Endothelial cell (in vitro differentiated cells): ENCODE results near the gene OSBPL8. TPM values are rescaled to one million over a fixed set of nuclear protein-coding genes. Genes with fewer than 3 reads are reported as not detected.
A peak's percentile ranks its signal among the peaks of the same experiment; 100 is the strongest.

ENCODE experiments used
- DNase-seq: peaks from one replicate; pipeline ENCODE4 v3.0.0; 2021; ENCODE audit warnings: low spot score
- H3K27ac Mint-ChIP-seq: one replicate; pipeline ENCODE4 v1.8.0; 2021; ENCODE audit warnings: mixed read lengths, inconsistent platforms; ENCODE audit not compliant: unreplicated experiment
- H3K27me3 Mint-ChIP-seq: one replicate; pipeline ENCODE4 v1.8.0; 2021; ENCODE audit warnings: mild to moderate bottlenecking, moderate library complexity, mixed read lengths, inconsistent platforms; ENCODE audit not compliant: unreplicated experiment
- H3K36me3 Mint-ChIP-seq: one replicate; pipeline ENCODE4 v1.8.0; 2021; ENCODE audit warnings: mild to moderate bottlenecking, low read depth, mixed read lengths, inconsistent platforms; ENCODE audit not compliant: unreplicated experiment
- H3K4me1 Mint-ChIP-seq: one replicate; pipeline ENCODE4 v1.8.0; 2021; ENCODE audit warnings: mild to moderate bottlenecking, mixed read lengths, inconsistent platforms; ENCODE audit not compliant: unreplicated experiment
- H3K4me3 Mint-ChIP-seq: one replicate; pipeline ENCODE4 v1.8.0; 2021; ENCODE audit warnings: mild to moderate bottlenecking, mixed read lengths, inconsistent platforms; ENCODE audit not compliant: unreplicated experiment
- H3K9me3 Mint-ChIP-seq: one replicate; pipeline ENCODE4 v1.8.0; 2021; ENCODE audit warnings: mixed read lengths, inconsistent platforms; ENCODE audit not compliant: unreplicated experiment
- total RNA-seq: library from RNA; stranded (reverse); fragmentation: NEBNext Ultra II Directional; extraction: Animal tissue kit (Norgen Biotek cat#: 25700); gene quantifications from one replicate; pipeline ENCODE4 v1.2.1, GENCODE V29; 2021; ENCODE audit not compliant: unreplicated experiment
- TF ChIP-seq, protein P1 (sequence below): fragments of 200-600 bp; sonication (generic); IDR thresholded peaks from one replicate; pipeline ENCODE4 v1.5.0; 2021; ENCODE audit warnings: antibody characterized with exemption; ENCODE audit not compliant: unreplicated experiment

OSBPL8 gene
- total RNA-seq, 1 donor from 2014 or later: 82.3 TPM

DNA sequence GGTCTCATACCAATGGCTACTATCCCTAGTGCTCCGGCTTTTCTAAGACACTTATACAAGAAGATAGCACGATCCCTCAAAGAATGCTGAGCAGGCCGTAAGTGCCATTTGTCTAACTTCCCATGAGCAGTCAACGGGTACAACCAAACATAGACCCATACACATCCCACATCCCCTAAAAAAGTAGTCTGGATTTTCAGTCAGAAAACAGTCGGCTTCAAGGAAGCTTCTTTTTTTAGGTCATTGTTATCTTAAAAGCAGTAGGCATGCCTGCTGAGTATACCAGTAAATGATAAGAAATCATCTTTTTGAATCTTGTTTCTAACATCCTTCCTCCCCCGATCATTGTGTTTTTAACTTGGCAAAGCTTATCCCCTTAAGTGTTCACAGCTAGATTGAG, 19.8 kb downstream of the OSBPL8 start:
- DNase-seq: no peak
- TF ChIP-seq, protein P1, sequence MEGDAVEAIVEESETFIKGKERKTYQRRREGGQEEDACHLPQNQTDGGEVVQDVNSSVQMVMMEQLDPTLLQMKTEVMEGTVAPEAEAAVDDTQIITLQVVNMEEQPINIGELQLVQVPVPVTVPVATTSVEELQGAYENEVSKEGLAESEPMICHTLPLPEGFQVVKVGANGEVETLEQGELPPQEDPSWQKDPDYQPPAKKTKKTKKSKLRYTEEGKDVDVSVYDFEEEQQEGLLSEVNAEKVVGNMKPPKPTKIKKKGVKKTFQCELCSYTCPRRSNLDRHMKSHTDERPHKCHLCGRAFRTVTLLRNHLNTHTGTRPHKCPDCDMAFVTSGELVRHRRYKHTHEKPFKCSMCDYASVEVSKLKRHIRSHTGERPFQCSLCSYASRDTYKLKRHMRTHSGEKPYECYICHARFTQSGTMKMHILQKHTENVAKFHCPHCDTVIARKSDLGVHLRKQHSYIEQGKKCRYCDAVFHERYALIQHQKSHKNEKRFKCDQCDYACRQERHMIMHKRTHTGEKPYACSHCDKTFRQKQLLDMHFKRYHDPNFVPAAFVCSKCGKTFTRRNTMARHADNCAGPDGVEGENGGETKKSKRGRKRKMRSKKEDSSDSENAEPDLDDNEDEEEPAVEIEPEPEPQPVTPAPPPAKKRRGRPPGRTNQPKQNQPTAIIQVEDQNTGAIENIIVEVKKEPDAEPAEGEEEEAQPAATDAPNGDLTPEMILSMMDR: no peak
- Mint-ChIP-seq H3K36me3 (no peaks in the 10 kb centered on the region), H3K9me3 (no peaks in the 10 kb centered on the region), H3K4me3 (no peak overlapping the region), H3K27me3 (no peaks in the 10 kb centered on the region), H3K4me1 (peaks cover 12% of the 10 kb centered on the region), H3K27ac (peak overlapping the region; percentile 84)

DNA sequence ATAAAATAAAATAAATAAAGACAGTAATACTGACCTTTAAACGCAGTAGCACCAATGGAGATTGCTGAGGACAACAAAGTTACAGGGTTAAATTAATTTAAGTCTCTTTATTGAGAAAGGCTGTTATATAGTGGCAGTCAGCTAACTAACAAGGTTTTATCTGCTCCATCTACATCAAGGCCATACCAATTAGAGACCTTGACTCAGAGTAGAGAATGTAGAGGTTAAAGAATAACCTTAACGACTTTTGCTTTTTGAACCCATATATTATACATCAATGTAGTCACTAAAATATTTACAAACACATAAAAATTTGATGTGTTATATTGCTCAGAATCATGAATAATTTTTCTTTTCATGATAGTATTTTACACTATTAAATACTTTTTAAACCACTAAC, 21.6 kb downstream of the OSBPL8 start:
- Mint-ChIP-seq H3K27ac (no peak overlapping the region), H3K4me1 (peaks cover 13% of the 10 kb centered on the region), H3K9me3 (no peaks in the 10 kb centered on the region), H3K4me3 (no peak overlapping the region), H3K27me3 (no peaks in the 10 kb centered on the region), H3K36me3 (no peaks in the 10 kb centered on the region)
- TF ChIP-seq, protein P1: no peak
- DNase-seq: no peak

DNA sequence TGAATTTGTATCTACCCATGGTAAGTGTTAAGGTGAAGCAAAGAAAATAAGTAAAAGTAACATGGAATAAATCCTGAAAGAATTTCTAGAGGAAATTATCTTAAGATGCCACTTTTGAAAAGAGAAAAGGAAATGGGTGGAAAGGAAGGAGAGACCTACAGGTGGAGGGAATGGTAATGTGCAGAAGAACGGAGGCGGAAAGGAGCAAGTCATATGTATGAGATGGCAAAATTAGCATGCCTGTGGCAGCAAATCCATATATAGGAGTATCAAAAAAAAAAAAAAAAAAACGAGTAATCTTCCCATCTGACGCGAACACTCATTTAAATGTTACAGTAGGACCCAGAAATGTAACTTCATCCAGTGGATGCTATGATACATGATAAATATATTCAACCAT, 23.0 kb downstream of the OSBPL8 start:
- H3K9me3 Mint-ChIP-seq: no peaks in the 10 kb centered on the region
- no peak for DNase-seq
- H3K4me1 Mint-ChIP-seq: peaks cover 9% of the 10 kb centered on the region
- H3K27ac Mint-ChIP-seq: no peak overlapping the region
- TF ChIP-seq, protein P1: no peak
- no peak overlapping the region for H3K4me3 Mint-ChIP-seq
- no peaks in the 10 kb centered on the region for H3K36me3 Mint-ChIP-seq
- H3K27me3 Mint-ChIP-seq: no peaks in the 10 kb centered on the region

DNA sequence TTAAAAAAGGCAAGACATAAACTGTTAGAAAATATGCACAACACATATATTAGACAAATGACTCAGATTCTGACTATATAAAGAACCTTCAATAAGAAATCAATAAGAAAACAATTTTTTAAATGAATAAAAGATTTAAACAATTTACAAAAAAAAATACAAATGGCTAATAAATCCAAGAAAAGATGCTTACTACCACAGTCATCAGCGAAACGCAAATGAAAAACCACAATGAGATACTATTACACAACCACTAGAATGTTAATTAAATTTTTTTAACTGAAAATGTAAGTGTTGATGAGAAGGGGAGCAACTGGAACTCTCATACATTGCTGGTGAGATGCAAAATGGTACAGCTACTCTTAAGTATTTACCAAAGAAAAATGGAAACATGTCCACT, 24.4 kb downstream of the OSBPL8 start:
- Mint-ChIP-seq H3K36me3 (no peaks in the 10 kb centered on the region), H3K27me3 (no peaks in the 10 kb centered on the region), H3K4me3 (no peak overlapping the region), H3K27ac (no peak overlapping the region), H3K4me1 (peaks cover 9% of the 10 kb centered on the region), H3K9me3 (no peaks in the 10 kb centered on the region)
- DNase-seq: no peak
- TF ChIP-seq, protein P1: no peak

DNA sequence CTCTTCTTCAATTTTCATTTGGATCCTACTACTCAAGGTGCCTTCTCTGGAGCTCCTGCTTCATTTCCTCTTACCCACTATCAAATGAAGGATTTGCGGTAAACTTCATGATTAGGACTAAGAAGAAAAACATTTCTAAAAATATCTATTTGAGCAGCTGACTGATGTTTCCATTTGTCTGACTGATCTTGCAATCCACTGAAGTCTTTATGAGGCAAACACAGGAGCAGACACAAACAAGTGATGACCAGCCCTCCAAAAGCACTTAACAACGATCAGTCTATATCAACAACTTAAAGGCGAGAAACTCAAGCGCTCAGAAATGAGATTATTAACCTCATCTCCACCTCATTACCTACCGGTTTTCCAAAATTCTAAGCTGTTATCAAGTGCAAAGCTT, 26.2 kb downstream of the OSBPL8 start:
- no peaks in the 10 kb centered on the region for H3K36me3 Mint-ChIP-seq
- no peaks in the 10 kb centered on the region for H3K27me3 Mint-ChIP-seq
- H3K9me3 Mint-ChIP-seq: no peaks in the 10 kb centered on the region
- no peak overlapping the region for H3K27ac Mint-ChIP-seq
- peaks cover 2% of the 10 kb centered on the region for H3K4me1 Mint-ChIP-seq
- no peak overlapping the region for H3K4me3 Mint-ChIP-seq
- TF ChIP-seq, protein P1: no peak
- no peak for DNase-seq
